PC-3 (cell line): ENCODE results near the gene FAR2. TPM values are rescaled to one million over a fixed set of nuclear protein-coding genes. Genes with fewer than 3 reads are reported as not detected.

Experiments
- ATAC-seq: fragments of 200-7000 bp; cut with Tn5 transposase; 2 replicates; pipeline ENCODE4 v1.9.1; 2020; ENCODE audit warnings: mild to moderate bottlenecking, moderate library complexity
- BruUV-seq: library from RNA; stranded (reverse); fragments of 400-500 nt; replicated peaks from 2 replicates; lab custom pipeline; 2021; lab: Mats Ljungman, UMichigan
- CTCF ChIA-PET: fragments of 300-600 bp; sonication (Branson Sonifier 250); formaldehyde crosslinking; loops from one replicate; lab custom pipeline; 2022; ENCODE audit warnings: antibody characterized with exemption; lab: Charles Lee
- POLR2A ChIA-PET: fragments of 300-600 bp; sonication (Branson Sonifier 250); formaldehyde crosslinking; loops from one replicate; lab custom pipeline; 2022; ENCODE audit warnings: antibody characterized with exemption; ENCODE audit not compliant: unreplicated experiment; lab: Charles Lee
- DNase-seq: peaks from one replicate; pipeline ENCODE4 v3.0.0-alpha.2; 2015
- H2AFZ ChIP-seq: fragments of 300-600 bp; sonication (generic); 2 replicates; pipeline ENCODE4 v1.6.0; 2016; ENCODE audit warnings: antibody characterized with exemption, low read length
- H3F3A ChIP-seq: fragments of 300-600 bp; sonication (generic); one replicate; pipeline ENCODE4 v1.6.0; 2017; ENCODE audit warnings: antibody characterized with exemption, low read length, control low read depth, mild to moderate bottlenecking; ENCODE audit not compliant: unreplicated experiment
- H3K27ac ChIP-seq: fragments of 300-600 bp; sonication (generic); 2 replicates; pipeline ENCODE4 v1.5.1; 2016; ENCODE audit warnings: mild to moderate bottlenecking, low read length
- H3K27me3 ChIP-seq: fragments of 300-600 bp; sonication (generic); 2 replicates; pipeline ENCODE4 v1.6.1; 2016; ENCODE audit warnings: low read length, mixed read lengths
- H3K36me3 ChIP-seq: fragments of 300-600 bp; sonication (generic); 2 replicates; pipeline ENCODE4 v1.6.1; 2016; ENCODE audit warnings: low read depth, mixed run types, low read length, mixed read lengths
- H3K4me1 ChIP-seq: fragments of 300-600 bp; sonication (generic); 2 replicates; pipeline ENCODE4 v1.5.1; 2016; ENCODE audit warnings: low read length; ENCODE audit not compliant: insufficient read depth
- H3K4me2 ChIP-seq: fragments of 300-600 bp; sonication (generic); 2 replicates; pipeline ENCODE4 v1.6.0; 2016; ENCODE audit warnings: low read length
- H3K4me3 ChIP-seq: fragments of 300-600 bp; sonication (generic); 2 replicates; pipeline ENCODE4 v1.5.1; 2016; ENCODE audit warnings: mild to moderate bottlenecking, low read length, mixed read lengths
- H3K79me2 ChIP-seq: fragments of 300-600 bp; sonication (generic); 2 replicates; pipeline ENCODE4 v1.6.1; 2017; ENCODE audit warnings: low read length, mixed read lengths
- H3K9ac ChIP-seq: fragments of 300-600 bp; sonication (generic); 2 replicates; pipeline ENCODE4 v1.6.0; 2016; ENCODE audit warnings: mild to moderate bottlenecking, low read length
- H3K9me2 ChIP-seq: fragments of 300-600 bp; sonication (generic); replicated peaks from 2 replicates; pipeline ENCODE4 v1.6.1; 2016; ENCODE audit warnings: mixed run types, low read length, mixed read lengths
- H3K9me3 ChIP-seq: fragments of 300-600 bp; sonication (generic); 2 replicates; pipeline ENCODE4 v1.6.1; 2016; ENCODE audit warnings: low read length, mixed read lengths
- H4K20me1 ChIP-seq: fragments of 300-600 bp; sonication (generic); 2 replicates; pipeline ENCODE4 v1.6.1; 2016; ENCODE audit warnings: low read length, mixed read lengths
- CTCF ChIP-seq: fragments of 300-600 bp; sonication (generic); conservative IDR thresholded peaks from 2 replicates; pipeline ENCODE4 v1.5.1; 2017; ENCODE audit warnings: antibody characterized with exemption, low read depth, mild to moderate bottlenecking, low read length
- EZH2 ChIP-seq: fragments of 300-600 bp; sonication (generic); IDR thresholded peaks from one replicate; pipeline ENCODE4 v1.6.1; 2017; ENCODE audit warnings: antibody characterized with exemption, mild to moderate bottlenecking, low read length; ENCODE audit not compliant: unreplicated experiment
- EZH2phosphoT487 ChIP-seq: fragments of 300-600 bp; sonication (generic); IDR thresholded peaks from 2 replicates; pipeline ENCODE4 v1.6.1; 2018; ENCODE audit warnings: mild to moderate bottlenecking, antibody characterized with exemption, low read length, borderline replicate concordance
- intact Hi-C: fragments of 100-400 bp; cut with micrococcal nuclease; formaldehyde crosslinking; loops from 2 replicates; pipeline ENCODE4 v1.9.0; 2023
- total RNA-seq: library from RNA; depleted of rRNA; stranded (reverse); fragments of >200 nt; gene quantifications from 2 replicates; pipeline ENCODE4 v1.2.3, GENCODE V29; 2014

The FAR2 gene
- total RNA-seq, 1 experiment from 2014 or later, result 10.2 TPM

DNA sequence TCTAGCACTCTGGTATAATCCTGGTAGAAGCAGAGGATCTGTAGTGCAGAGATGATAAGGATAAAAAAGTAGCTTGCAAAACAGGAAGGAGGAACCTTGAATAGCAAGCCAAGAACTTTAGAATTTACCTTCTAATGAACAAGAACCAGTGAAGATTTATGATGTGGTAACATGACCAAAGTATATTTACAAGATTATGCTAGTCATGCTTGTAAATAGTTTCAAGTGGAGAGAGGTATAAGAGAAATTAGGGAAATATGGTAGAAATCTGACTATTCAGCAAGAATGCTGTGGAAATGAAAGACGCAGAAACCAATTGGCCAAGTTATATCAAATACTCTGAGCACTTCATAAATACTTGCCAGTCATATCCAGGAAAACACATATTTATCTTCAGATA is 184.1 kb downstream of the FAR2 start:
- Histone ChIP-seq H3K27ac (no peak overlapping the region), H3K36me3 (no peaks in the 10 kb centered on the region; the same call in 1 of the 2 replicates), H2AFZ (no peak overlapping the region), H3K4me2 (no peak overlapping the region), H3K4me3 (no peak overlapping the region), H3K27me3 (no peaks in the 10 kb centered on the region), H3K79me2 (no peaks in the 10 kb centered on the region), H3F3A (no peaks in the 10 kb centered on the region), H3K9me3 (no peaks in the 10 kb centered on the region), H3K9me2 (no peaks in the 10 kb centered on the region), H3K9ac (no peak overlapping the region), H4K20me1 (no peaks in the 10 kb centered on the region), H3K4me1 (no peaks in the 10 kb centered on the region)
- intact Hi-C loops, result loop anchor here (1.0 to 5.0 kb wide), 3 partner anchors 24 to 94 kb away; partner anchors contain the start of gene ERGIC2
- ChIA-PET POLR2A (no interaction called here), CTCF (no interaction called here)
- DNase-seq (peak; percentile 41), ATAC-seq (peak; percentile 77)
- TF ChIP-seq EZH2phosphoT487 (no peak), EZH2 (no peak), CTCF (no peak)
- no TSS peak for BruUV-seq

- H3K9ac ChIP-seq, result no peak overlapping the region
These were observed 185.9 kb downstream of the FAR2 start for GRCh38 chr12:29334937-29335336.

More at GRCh38 chr12:29334937-29335336, 185.9 kb downstream of the FAR2 start:
- no peak overlapping the region for H2AFZ ChIP-seq
- no peak overlapping the region for H3K4me2 ChIP-seq
- no TSS peak for BruUV-seq
- ATAC-seq (no peak), DNase-seq (no peak)
- CTCF ChIA-PET, result interaction anchor here (1.0 kb wide), 1 partner anchor 17 kb away, joined by 5 read pairs; no protein-coding TSS in a partner anchor
- H3F3A ChIP-seq, result no peaks in the 10 kb centered on the region
- POLR2A ChIA-PET, result no interaction called here
- peaks cover 11% of the 10 kb centered on the region; the same call in 1 of the 2 replicates for H3K36me3 ChIP-seq
- H3K27ac ChIP-seq, result no peak overlapping the region
- TF ChIP-seq EZH2, result no peak
- TF ChIP-seq CTCF, result no peak
- TF ChIP-seq EZH2phosphoT487, result no peak
- H3K79me2 ChIP-seq, result no peaks in the 10 kb centered on the region
- H3K9me2 ChIP-seq, result no peaks in the 10 kb centered on the region
- intact Hi-C loops, result loop anchor here (2.0 to 5.0 kb wide), 2 partner anchors 14 to 92 kb away; no protein-coding TSS in a partner anchor
- no peaks in the 10 kb centered on the region for H3K27me3 ChIP-seq
- H3K9me3 ChIP-seq, result no peaks in the 10 kb centered on the region
- no peaks in the 10 kb centered on the region for H4K20me1 ChIP-seq
- no peaks in the 10 kb centered on the region for H3K4me1 ChIP-seq
- H3K4me3 ChIP-seq, result no peak overlapping the region
